Measurements from ENCODE around the gene FCHO2.

FCHO2 gene

GRCh38 chr5:72938206-72938605 is 17.6 kb upstream of the FCHO2 start:
- no peak overlapping the region for H3K23ac ChIP-seq (ENCODE audit: low read length)
- H3K4me2 ChIP-seq (ENCODE audit: low read length): no peak overlapping the region
- H4K8ac ChIP-seq (ENCODE audit: low read depth, low read length): no peak overlapping the region
- H2BK5ac ChIP-seq (ENCODE audit: low read depth, low read length, poor library complexity): no peak overlapping the region
- H4K91ac ChIP-seq (ENCODE audit: low read depth, low read length): no peak overlapping the region
- H3K14ac ChIP-seq (ENCODE audit: low read length): no peak overlapping the region
- H3K9me3 ChIP-seq (ENCODE audit: insufficient read depth, low read depth, low read length): peaks cover 5% of the 10 kb centered on the region
- H2AFZ ChIP-seq (ENCODE audit: insufficient read depth, low read length, poor library complexity): no peak overlapping the region
- WGBS (ENCODE audit: extremely low coverage, insufficient coverage, insufficient read length): no CpG with 5 or more reads among the region's 1 CpG
- no peaks in the 10 kb centered on the region for H3K79me2 ChIP-seq (ENCODE audit: control insufficient read depth, insufficient read depth, low read length, poor library complexity)
- H3K36me3 ChIP-seq (ENCODE audit: control insufficient read depth in 1 of 2, insufficient read depth in 2 of 2, low read length in 2 of 2): peaks cover 0 to 3% of the 10 kb centered on the region in 2 experiments
- H3K79me1 ChIP-seq (ENCODE audit: low read length): no peaks in the 10 kb centered on the region
- no peak overlapping the region for H3K27ac ChIP-seq (ENCODE audit: low read depth, low read length)
- no peaks in the 10 kb centered on the region for H3K27me3 ChIP-seq (ENCODE audit: insufficient read depth, low read length)
- no peak overlapping the region for H2BK120ac ChIP-seq (ENCODE audit: insufficient read depth, low read length, poor library complexity)
- H2AK5ac ChIP-seq (ENCODE audit: low read length): no peak overlapping the region
- peak in 1 of 2 donors; percentile 12 for DNase-seq
- no peak overlapping the region for H3K4me3 ChIP-seq (ENCODE audit: low read depth, low read length)
- H2BK12ac ChIP-seq (ENCODE audit: low read length): no peak overlapping the region
- H3K9ac ChIP-seq (ENCODE audit: low read length): no peak overlapping the region
- H3K18ac ChIP-seq (ENCODE audit: low read length): no peak overlapping the region
- no peak overlapping the region for H4K12ac ChIP-seq (ENCODE audit: low read depth, low read length)
- H3K4ac ChIP-seq (ENCODE audit: low read depth, low read length): no peak overlapping the region
- no peaks in the 10 kb centered on the region for H3K4me1 ChIP-seq (ENCODE audit: control insufficient read depth in 1 of 2, insufficient read depth in 2 of 2, low read length in 2 of 2)

GRCh38 chr5:72940082-72940481 is 15.8 kb upstream of the FCHO2 start:
- no peak for DNase-seq
- Histone ChIP-seq H3K14ac (ENCODE audit: low read length) (no peak overlapping the region), H2BK12ac (ENCODE audit: low read length) (no peak overlapping the region), H3K4me3 (ENCODE audit: low read depth, low read length) (no peak overlapping the region), H4K91ac (ENCODE audit: low read depth, low read length) (no peak overlapping the region), H2AFZ (ENCODE audit: insufficient read depth, low read length, poor library complexity) (no peak overlapping the region), H3K9ac (ENCODE audit: low read length) (no peak overlapping the region), H3K4ac (ENCODE audit: low read depth, low read length) (no peak overlapping the region), H2AK5ac (ENCODE audit: low read length) (no peak overlapping the region), H3K79me2 (ENCODE audit: control insufficient read depth, insufficient read depth, low read length, poor library complexity) (no peaks in the 10 kb centered on the region), H2BK5ac (ENCODE audit: low read depth, low read length, poor library complexity) (no peak overlapping the region), H3K27ac (ENCODE audit: low read depth, low read length) (no peak overlapping the region), H3K23ac (ENCODE audit: low read length) (no peak overlapping the region), H3K36me3 (ENCODE audit: control insufficient read depth in 1 of 2, insufficient read depth in 2 of 2, low read length in 2 of 2) (peaks cover 0 to 3% of the 10 kb centered on the region in 2 experiments), H3K18ac (ENCODE audit: low read length) (no peak overlapping the region), H4K8ac (ENCODE audit: low read depth, low read length) (no peak overlapping the region), H3K9me3 (ENCODE audit: insufficient read depth, low read depth, low read length) (peaks cover 3% of the 10 kb centered on the region), H3K27me3 (ENCODE audit: insufficient read depth, low read length) (no peaks in the 10 kb centered on the region), H3K79me1 (ENCODE audit: low read length) (no peaks in the 10 kb centered on the region), H2BK120ac (ENCODE audit: insufficient read depth, low read length, poor library complexity) (no peak overlapping the region), H3K4me2 (ENCODE audit: low read length) (no peak overlapping the region), H4K12ac (ENCODE audit: low read depth, low read length) (no peak overlapping the region), H3K4me1 (ENCODE audit: control insufficient read depth in 1 of 2, insufficient read depth in 2 of 2, low read length in 2 of 2) (no peaks in the 10 kb centered on the region)
- no CpG with 5 or more reads among the region's 4 CpGs for WGBS (ENCODE audit: extremely low coverage, insufficient coverage, insufficient read length)

GRCh38 chr5:72943307-72943706 is 12.5 kb upstream of the FCHO2 start:
- Histone ChIP-seq H4K8ac (ENCODE audit: low read depth, low read length) (no peak overlapping the region), H2AK5ac (ENCODE audit: low read length) (no peak overlapping the region), H3K23ac (ENCODE audit: low read length) (no peak overlapping the region), H3K4ac (ENCODE audit: low read depth, low read length) (no peak overlapping the region), H3K36me3 (ENCODE audit: control insufficient read depth in 1 of 2, insufficient read depth in 2 of 2, low read length in 2 of 2) (no peaks in the 10 kb centered on the region), H3K4me3 (ENCODE audit: low read depth, low read length) (no peak overlapping the region), H2BK5ac (ENCODE audit: low read depth, low read length, poor library complexity) (no peak overlapping the region), H3K27ac (ENCODE audit: low read depth, low read length) (no peak overlapping the region), H3K4me2 (ENCODE audit: low read length) (no peak overlapping the region), H2BK120ac (ENCODE audit: insufficient read depth, low read length, poor library complexity) (no peak overlapping the region), H2AFZ (ENCODE audit: insufficient read depth, low read length, poor library complexity) (no peak overlapping the region), H4K91ac (ENCODE audit: low read depth, low read length) (no peak overlapping the region), H3K27me3 (ENCODE audit: insufficient read depth, low read length) (no peaks in the 10 kb centered on the region), H4K12ac (ENCODE audit: low read depth, low read length) (no peak overlapping the region), H3K9me3 (ENCODE audit: insufficient read depth, low read depth, low read length) (no peaks in the 10 kb centered on the region), H3K79me1 (ENCODE audit: low read length) (no peaks in the 10 kb centered on the region), H3K79me2 (ENCODE audit: control insufficient read depth, insufficient read depth, low read length, poor library complexity) (no peaks in the 10 kb centered on the region), H3K14ac (ENCODE audit: low read length) (no peak overlapping the region), H3K9ac (ENCODE audit: low read length) (no peak overlapping the region), H2BK12ac (ENCODE audit: low read length) (no peak overlapping the region), H3K18ac (ENCODE audit: low read length) (no peak overlapping the region), H3K4me1 (ENCODE audit: control insufficient read depth in 1 of 2, insufficient read depth in 2 of 2, low read length in 2 of 2) (no peaks in the 10 kb centered on the region)
- DNase-seq: no peak

- no peak overlapping the region for H3K23ac ChIP-seq (ENCODE audit: low read length)
- H3K4me3 ChIP-seq (ENCODE audit: low read depth, low read length): no peak overlapping the region
- no peak overlapping the region for H4K91ac ChIP-seq (ENCODE audit: low read depth, low read length)
- no peaks in the 10 kb centered on the region for H3K79me2 ChIP-seq (ENCODE audit: control insufficient read depth, insufficient read depth, low read length, poor library complexity)
- no peaks in the 10 kb centered on the region for H3K9me3 ChIP-seq (ENCODE audit: insufficient read depth, low read depth, low read length)
- H2AK5ac ChIP-seq (ENCODE audit: low read length): no peak overlapping the region
- no peak overlapping the region for H2BK12ac ChIP-seq (ENCODE audit: low read length)
- H3K79me1 ChIP-seq (ENCODE audit: low read length): no peaks in the 10 kb centered on the region
- no peaks in the 10 kb centered on the region for H3K4me1 ChIP-seq (ENCODE audit: control insufficient read depth in 1 of 2, insufficient read depth in 2 of 2, low read length in 2 of 2)
- DNase-seq: no peak
- H3K9ac ChIP-seq (ENCODE audit: low read length): no peak overlapping the region
- no peak overlapping the region for H2BK5ac ChIP-seq (ENCODE audit: low read depth, low read length, poor library complexity)
- H3K14ac ChIP-seq (ENCODE audit: low read length): no peak overlapping the region
- H3K27me3 ChIP-seq (ENCODE audit: insufficient read depth, low read length): no peaks in the 10 kb centered on the region
- H3K36me3 ChIP-seq (ENCODE audit: control insufficient read depth in 1 of 2, insufficient read depth in 2 of 2, low read length in 2 of 2): no peaks in the 10 kb centered on the region
- H3K4ac ChIP-seq (ENCODE audit: low read depth, low read length): no peak overlapping the region
- no peak overlapping the region for H4K8ac ChIP-seq (ENCODE audit: low read depth, low read length)
- no peak overlapping the region for H4K12ac ChIP-seq (ENCODE audit: low read depth, low read length)
- no peak overlapping the region for H3K27ac ChIP-seq (ENCODE audit: low read depth, low read length)
- no peak overlapping the region for H3K4me2 ChIP-seq (ENCODE audit: low read length)
- no peak overlapping the region for H2BK120ac ChIP-seq (ENCODE audit: insufficient read depth, low read length, poor library complexity)
- no peak overlapping the region for H3K18ac ChIP-seq (ENCODE audit: low read length)
- no peak overlapping the region for H2AFZ ChIP-seq (ENCODE audit: insufficient read depth, low read length, poor library complexity)
These were observed 8.3 kb upstream of the FCHO2 start for GRCh38 chr5:72947498-72947897.

- DNase-seq: no peak
- Histone ChIP-seq H3K27me3 (ENCODE audit: insufficient read depth, low read length) (no peaks in the 10 kb centered on the region), H2BK12ac (ENCODE audit: low read length) (no peak overlapping the region), H3K18ac (ENCODE audit: low read length) (no peak overlapping the region), H2BK5ac (ENCODE audit: low read depth, low read length, poor library complexity) (no peak overlapping the region), H3K4me2 (ENCODE audit: low read length) (no peak overlapping the region), H2AFZ (ENCODE audit: insufficient read depth, low read length, poor library complexity) (no peak overlapping the region), H3K4me1 (ENCODE audit: control insufficient read depth in 1 of 2, insufficient read depth in 2 of 2, low read length in 2 of 2) (no peaks in the 10 kb centered on the region), H3K23ac (ENCODE audit: low read length) (no peak overlapping the region), H3K79me2 (ENCODE audit: control insufficient read depth, insufficient read depth, low read length, poor library complexity) (no peaks in the 10 kb centered on the region), H3K9ac (ENCODE audit: low read length) (no peak overlapping the region), H3K9me3 (ENCODE audit: insufficient read depth, low read depth, low read length) (no peaks in the 10 kb centered on the region), H4K91ac (ENCODE audit: low read depth, low read length) (no peak overlapping the region), H4K12ac (ENCODE audit: low read depth, low read length) (no peak overlapping the region), H2AK5ac (ENCODE audit: low read length) (no peak overlapping the region), H4K8ac (ENCODE audit: low read depth, low read length) (no peak overlapping the region), H3K27ac (ENCODE audit: low read depth, low read length) (no peak overlapping the region), H3K36me3 (ENCODE audit: control insufficient read depth in 1 of 2, insufficient read depth in 2 of 2, low read length in 2 of 2) (no peaks in the 10 kb centered on the region), H3K4ac (ENCODE audit: low read depth, low read length) (no peak overlapping the region), H3K14ac (ENCODE audit: low read length) (no peak overlapping the region), H3K79me1 (ENCODE audit: low read length) (no peaks in the 10 kb centered on the region), H2BK120ac (ENCODE audit: insufficient read depth, low read length, poor library complexity) (no peak overlapping the region), H3K4me3 (ENCODE audit: low read depth, low read length) (no peak overlapping the region)
These were observed 6.4 kb upstream of the FCHO2 start for GRCh38 chr5:72949481-72949880.

All from trophoblast cell (in vitro differentiated cells and primary cell).